Measurements from ENCODE around the gene TMOD1.

GRCh38 chr9:97553841-97554240, 52.4 kb downstream of the TMOD1 start:
- TF ChIP-seq CTCF (IDR thresholded peaks at IDR 0.05; ENCODE audit: low read depth, low read length, missing input control) (no peak), TAF1 (conservative IDR thresholded peaks at IDR 0.05) (no peak), ZBTB33 (IDR thresholded peaks at IDR 0.05) (no peak), YY1 (IDR thresholded peaks at IDR 0.05) (no peak)
